ENCODE measurements around the gene RGS1. TPM values are rescaled to one million over a fixed set of nuclear protein-coding genes. Genes with fewer than 3 reads are reported as not detected.

The RGS1 gene
- total RNA-seq, 1 experiment from 2014 or later: not detected

- Histone ChIP-seq H3K27ac (ENCODE audit: low read length) (no peak overlapping the region), H3K36me3 (ENCODE audit: control insufficient read depth, insufficient read depth, low read length) (no peaks in the 10 kb centered on the region), H3K4me3 (ENCODE audit: low read depth in 2 of 2, low read length in 2 of 2) (no peak overlapping the region), H3K4me1 (ENCODE audit: control insufficient read depth, insufficient read depth, low read length) (no peaks in the 10 kb centered on the region), H3K9me3 (ENCODE audit: control insufficient read depth, insufficient read depth, low read depth, low read length) (no peaks in the 10 kb centered on the region), H3K27me3 (ENCODE audit: control insufficient read depth, insufficient read depth, low read length) (no peaks in the 10 kb centered on the region)
- ChIA-PET CTCF (no interaction called here), POLR2A (no interaction called here)
- in situ Hi-C loops (cut with HindIII; ENCODE audit: low pct_unique_long_range_greater_than_20kb, low sequenced_read_pairs): no loop called here
- no peak for TF ChIP-seq TCF7L2 (IDR thresholded peaks at IDR 0.05; ENCODE audit: low read depth, low read length)
- TF ChIP-seq POLR2AphosphoS5 (IDR thresholded peaks at IDR 0.05; ENCODE audit: low read depth, low read length): no peak
- TF ChIP-seq SIN3A (IDR thresholded peaks at IDR 0.05; ENCODE audit: borderline replicate concordance, insufficient read depth, low read depth, low read length): no peak
- TF ChIP-seq REST (IDR thresholded peaks at IDR 0.05; ENCODE audit: insufficient read depth in 1 of 2, low read depth in 2 of 2, low read length in 1 of 2): no peak
- TF ChIP-seq CTCF (IDR thresholded peaks at IDR 0.05): no peak
- intact Hi-C loops (cut with micrococcal nuclease; ENCODE audit: unreplicated experiment): no loop called here
- DNase-seq (ENCODE audit: low read depth, low spot score): no peak
- no peak for ATAC-seq
- no TSS peak for BruUV-seq (replicated peaks)
Measured at GRCh38 chr1:192595299-192595698, 19.7 kb downstream of the RGS1 start.

- Histone ChIP-seq H3K9me3 (ENCODE audit: control insufficient read depth, insufficient read depth, low read depth, low read length) (no peaks in the 10 kb centered on the region), H3K27me3 (ENCODE audit: control insufficient read depth, insufficient read depth, low read length) (no peaks in the 10 kb centered on the region), H3K27ac (ENCODE audit: low read length) (no peak overlapping the region), H3K4me1 (ENCODE audit: control insufficient read depth, insufficient read depth, low read length) (no peaks in the 10 kb centered on the region), H3K4me3 (ENCODE audit: low read depth in 2 of 2, low read length in 2 of 2) (no peak overlapping the region), H3K36me3 (ENCODE audit: control insufficient read depth, insufficient read depth, low read length) (no peaks in the 10 kb centered on the region)
- ATAC-seq: no peak
- DNase-seq (ENCODE audit: low read depth, low spot score): no peak
- ChIA-PET CTCF (no interaction called here), POLR2A (no interaction called here)
- in situ Hi-C loops (cut with HindIII; ENCODE audit: low pct_unique_long_range_greater_than_20kb, low sequenced_read_pairs) (no loop called here), intact Hi-C loops (cut with micrococcal nuclease; ENCODE audit: unreplicated experiment) (no loop called here)
- BruUV-seq (replicated peaks): no TSS peak
- no peak for TF ChIP-seq TCF7L2 (IDR thresholded peaks at IDR 0.05; ENCODE audit: low read depth, low read length)
- no peak for TF ChIP-seq SIN3A (IDR thresholded peaks at IDR 0.05; ENCODE audit: borderline replicate concordance, insufficient read depth, low read depth, low read length)
- no peak for TF ChIP-seq CTCF (IDR thresholded peaks at IDR 0.05)
- TF ChIP-seq REST (IDR thresholded peaks at IDR 0.05; ENCODE audit: insufficient read depth in 1 of 2, low read depth in 2 of 2, low read length in 1 of 2): no peak
- TF ChIP-seq POLR2AphosphoS5 (IDR thresholded peaks at IDR 0.05; ENCODE audit: low read depth, low read length): no peak
Measured at GRCh38 chr1:192598589-192598988, 23.0 kb downstream of the RGS1 start.

Measured in Panc1 (cell line).